GM21717 (cell line): ENCODE data around the gene ARL15.

ENCODE experiments used
- ATAC-seq: cut with Tn5 transposase; IDR thresholded peaks from one replicate; pipeline ENCODE4 v1.9.1; 2021; ENCODE audit warnings: mild to moderate bottlenecking, moderate library complexity; ENCODE audit not compliant: unreplicated experiment

Gene ARL15

GRCh38 chr5:54315736-54316528, 5.6 kb upstream of the ARL15 start:
- no peak for ATAC-seq

- no peak for ATAC-seq
These were observed 3.2 kb upstream of the ARL15 start for GRCh38 chr5:54313311-54314270.

- no peak for ATAC-seq
These were observed 2.1 kb upstream of the ARL15 start for GRCh38 chr5:54312499-54312898.

GRCh38 chr5:54311176-54311677, 854 bp upstream of the ARL15 start:
- ATAC-seq, result peak; percentile 0

- peak; percentile 28 for ATAC-seq
These were observed 511 bp downstream of the ARL15 start for GRCh38 chr5:54309691-54310432.

GRCh38 chr5:54309276-54309675, 1.1 kb downstream of the ARL15 start:
- no peak for ATAC-seq

- no peak for ATAC-seq
These were observed 2.8 kb downstream of the ARL15 start for GRCh38 chr5:54307583-54307982.

GRCh38 chr5:54306893-54307292, 3.5 kb downstream of the ARL15 start:
- ATAC-seq, result no peak

- ATAC-seq, result no peak
These were observed 4.6 kb downstream of the ARL15 start for GRCh38 chr5:54305737-54306136.

GRCh38 chr5:54304040-54304439, 6.3 kb downstream of the ARL15 start:
- no peak for ATAC-seq

- ATAC-seq, result no peak
These were observed 8.1 kb downstream of the ARL15 start for GRCh38 chr5:54302267-54302687.

GRCh38 chr5:54301849-54302248, 8.5 kb downstream of the ARL15 start:
- no peak for ATAC-seq

GRCh38 chr5:54301220-54301619, 9.2 kb downstream of the ARL15 start:
- ATAC-seq, result no peak

GRCh38 chr5:54298947-54299346, 11.4 kb downstream of the ARL15 start:
- ATAC-seq, result no peak

GRCh38 chr5:54296386-54296785, 14.0 kb downstream of the ARL15 start:
- ATAC-seq, result no peak

- ATAC-seq, result no peak
These were observed 14.6 kb downstream of the ARL15 start for GRCh38 chr5:54295651-54296276.

- ATAC-seq, result no peak
These were observed 16.2 kb downstream of the ARL15 start for GRCh38 chr5:54294097-54294667.

- ATAC-seq, result no peak
These were observed 17.5 kb downstream of the ARL15 start for GRCh38 chr5:54292866-54293265.

- ATAC-seq, result no peak
These were observed 18.9 kb downstream of the ARL15 start for GRCh38 chr5:54291498-54291897.

GRCh38 chr5:54289769-54290168, 20.6 kb downstream of the ARL15 start:
- no peak for ATAC-seq
